ENCODE data around the gene RSPH6A.

GRCh38 chr19:45761714-45762113, 53.4 kb downstream of the RSPH6A start:
- TF ChIP-seq ZFP30 (CRISPR knock-in tag; IDR thresholded peaks at IDR 0.05) (no peak), ARNTL (CRISPR knock-in tag; IDR thresholded peaks at IDR 0.05; ENCODE audit: borderline replicate concordance, low read depth) (no peak), POU6F1 (CRISPR knock-in tag; IDR thresholded peaks at IDR 0.05; ENCODE audit: borderline replicate concordance, low read depth) (no peak), ISL1 (CRISPR knock-in tag; IDR thresholded peaks at IDR 0.05) (no peak), TOX (CRISPR knock-in tag; IDR thresholded peaks at IDR 0.05; ENCODE audit: borderline replicate concordance) (no peak), OSR1 (CRISPR knock-in tag; IDR thresholded peaks at IDR 0.05) (no peak), ZNF565 (CRISPR knock-in tag; conservative IDR thresholded peaks at IDR 0.05; ENCODE audit: low read depth) (no peak), TCF4 (CRISPR knock-in tag; IDR thresholded peaks at IDR 0.05; ENCODE audit: borderline replicate concordance) (no peak), ZC3H10 (CRISPR knock-in tag; IDR thresholded peaks at IDR 0.05) (no peak), GLIS3 (CRISPR knock-in tag; IDR thresholded peaks at IDR 0.05) (no peak), CSRNP3 (CRISPR knock-in tag; IDR thresholded peaks at IDR 0.05) (no peak), ZFP3 (CRISPR knock-in tag; IDR thresholded peaks at IDR 0.05) (no peak), PPARA (CRISPR knock-in tag; IDR thresholded peaks at IDR 0.05; ENCODE audit: borderline replicate concordance) (no peak)
